ENCODE measurements around the gene EPPIN.

DNA sequence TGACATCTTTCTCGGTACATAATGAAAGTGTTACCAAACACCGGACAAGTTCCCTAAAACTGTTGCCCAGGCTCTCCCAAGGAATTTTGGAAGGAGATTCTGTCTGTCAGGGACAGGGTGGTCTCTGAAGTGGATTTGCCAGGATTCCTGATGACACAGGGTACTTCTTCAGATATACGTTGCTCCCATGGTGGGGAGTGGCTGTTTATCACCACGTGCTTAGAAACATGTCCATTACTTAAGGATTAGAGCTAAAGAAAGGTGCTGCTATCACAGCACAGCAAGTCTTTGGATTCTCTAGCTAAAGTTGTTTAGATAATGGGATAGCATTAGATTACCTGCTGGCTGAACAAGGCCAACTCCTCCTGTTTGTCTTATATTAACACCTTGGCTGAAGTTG, 38.1 kb downstream of the EPPIN start:
- TF ChIP-seq CTCF (IDR thresholded peaks at IDR 0.05) (no peak), POLR2A (IDR thresholded peaks at IDR 0.05) (no peak)

All from right lobe of liver (tissue), 4 donors.